AG04450 (cell line): ENCODE data around the gene CSTF1. TPM values are rescaled to one million over a fixed set of nuclear protein-coding genes. Genes with fewer than 3 reads are reported as not detected.

Experiments
- polyA plus RNA-seq: library from polyadenylated mRNA; depleted of rRNA; stranded (reverse); fragments of >200 nt; gene quantifications from 2 replicates; pipeline ENCODE4 v1.2.3, GENCODE V29; 2011; rRNA removed

CSTF1 gene
- polyA plus RNA-seq, 1 experiment: 74.4 TPM

Other genes starting within 250 kb of the CSTF1 start
- not detected in 2 replicates for gene MC3R, start 143.9 kb upstream of the CSTF1 start, polyA plus RNA-seq
- 72.6 and 81.0 TPM in 2 replicates for gene FAM210B, start 33.7 kb upstream of the CSTF1 start, polyA plus RNA-seq
- 28.5 and 31.0 TPM in 2 replicates for gene AURKA, start 430 bp upstream of the CSTF1 start, polyA plus RNA-seq
- gene CASS4, start 19.6 kb downstream of the CSTF1 start, polyA plus RNA-seq: 36.8 and 41.0 TPM in 2 replicates
- gene RTF2, start 76.0 kb downstream of the CSTF1 start, polyA plus RNA-seq: 147 TPM in 2 replicates
- 0.17 TPM in 1 of 2 replicates, not detected in the other for gene FAM209A, start 132.1 kb downstream of the CSTF1 start, polyA plus RNA-seq
- gene FAM209B, start 140.6 kb downstream of the CSTF1 start, polyA plus RNA-seq: 0.35 TPM in 1 of 2 replicates, not detected in the other
- gene TFAP2C, start 236.7 kb downstream of the CSTF1 start, polyA plus RNA-seq: 0.07 TPM in 1 of 2 replicates, not detected in the other